ENCODE measurements around the gene TP53I11. TPM values are rescaled to one million over a fixed set of nuclear protein-coding genes. Genes with fewer than 3 reads are reported as not detected.

The TP53I11 gene
- total RNA-seq, 4 donors from 2014 or later: 42.4 to 128 (median 47.2) TPM

- no peak overlapping the region for H3K4me3 ChIP-seq (ENCODE audit: low read depth, poor library complexity, severe bottlenecking)
- DNase-seq (ENCODE audit: low spot score in 2 of 2): no peak
- intact Hi-C loops (cut with DNase I; ENCODE audit: low total_unique reads): no loop called here
- no peak for TF ChIP-seq CTCF (IDR thresholded peaks at IDR 0.05)
- no peak for TF ChIP-seq POLR2A (IDR thresholded peaks at IDR 0.05)
- WGBS, 2 donors: 67 to 85% methylated on average over 1 of the region's 1 CpG
These were observed 61.4 kb downstream of the TP53I11 start for GRCh38 chr11:44889266-44889665.

- H3K4me3 ChIP-seq (ENCODE audit: low read depth, poor library complexity, severe bottlenecking): no peak overlapping the region
- DNase-seq (ENCODE audit: low spot score in 2 of 2): no peak
- 86% methylated on average over 3 of the region's 3 CpGs for WGBS, 2 donors
- TF ChIP-seq POLR2A (IDR thresholded peaks at IDR 0.05): no peak
- TF ChIP-seq CTCF (IDR thresholded peaks at IDR 0.05): no peak
- intact Hi-C loops (cut with DNase I; ENCODE audit: low total_unique reads): no loop called here
These were observed 63.0 kb downstream of the TP53I11 start for GRCh38 chr11:44887636-44888035.

GRCh38 chr11:44886790-44887140 lies 63.9 kb downstream of the TP53I11 start:
- H3K4me3 ChIP-seq (ENCODE audit: low read depth, poor library complexity, severe bottlenecking): no peak overlapping the region
- DNase-seq (ENCODE audit: low spot score in 2 of 2): no peak
- WGBS, 2 donors: 39 to 48% methylated on average over 3 of the region's 3 CpGs
- TF ChIP-seq POLR2A (IDR thresholded peaks at IDR 0.05) (no peak), CTCF (IDR thresholded peaks at IDR 0.05) (no peak)
- intact Hi-C loops (cut with DNase I; ENCODE audit: low total_unique reads): no loop called here

GRCh38 chr11:44885919-44886789 lies 64.5 kb downstream of the TP53I11 start:
- 74 to 82% methylated on average over 13 of the region's 13 CpGs for WGBS, 2 donors
- H3K4me3 ChIP-seq (ENCODE audit: low read depth, poor library complexity, severe bottlenecking): no peak overlapping the region
- DNase-seq (ENCODE audit: low spot score in 2 of 2): no peak
- no peak for TF ChIP-seq CTCF (IDR thresholded peaks at IDR 0.05)
- intact Hi-C loops (cut with DNase I; ENCODE audit: low total_unique reads): no loop called here

GRCh38 chr11:44885065-44885810 lies 65.4 kb downstream of the TP53I11 start:
- DNase-seq (ENCODE audit: low spot score in 2 of 2): no peak
- 88 to 89% methylated on average over 12 of the region's 12 CpGs for WGBS, 2 donors
- intact Hi-C loops (cut with DNase I; ENCODE audit: low total_unique reads): no loop called here
- no peak overlapping the region for H3K4me3 ChIP-seq (ENCODE audit: low read depth, poor library complexity, severe bottlenecking)
- TF ChIP-seq POLR2A (IDR thresholded peaks at IDR 0.05): no peak
- no peak for TF ChIP-seq CTCF (IDR thresholded peaks at IDR 0.05)

Measured in lower leg skin (tissue), 4 donors.